GM19395 (cell line): ENCODE results near the gene IGF1R.

ENCODE experiments used
- ATAC-seq: cut with Tn5 transposase; IDR thresholded peaks from one replicate; pipeline ENCODE4 v1.9.1; 2021; ENCODE audit warnings: mild to moderate bottlenecking, moderate library complexity; ENCODE audit not compliant: unreplicated experiment

Gene IGF1R

GRCh38 chr15:98772895-98773294, 124.6 kb downstream of the IGF1R start:
- no peak for ATAC-seq

GRCh38 chr15:98773616-98774015, 125.3 kb downstream of the IGF1R start:
- no peak for ATAC-seq

DNA sequence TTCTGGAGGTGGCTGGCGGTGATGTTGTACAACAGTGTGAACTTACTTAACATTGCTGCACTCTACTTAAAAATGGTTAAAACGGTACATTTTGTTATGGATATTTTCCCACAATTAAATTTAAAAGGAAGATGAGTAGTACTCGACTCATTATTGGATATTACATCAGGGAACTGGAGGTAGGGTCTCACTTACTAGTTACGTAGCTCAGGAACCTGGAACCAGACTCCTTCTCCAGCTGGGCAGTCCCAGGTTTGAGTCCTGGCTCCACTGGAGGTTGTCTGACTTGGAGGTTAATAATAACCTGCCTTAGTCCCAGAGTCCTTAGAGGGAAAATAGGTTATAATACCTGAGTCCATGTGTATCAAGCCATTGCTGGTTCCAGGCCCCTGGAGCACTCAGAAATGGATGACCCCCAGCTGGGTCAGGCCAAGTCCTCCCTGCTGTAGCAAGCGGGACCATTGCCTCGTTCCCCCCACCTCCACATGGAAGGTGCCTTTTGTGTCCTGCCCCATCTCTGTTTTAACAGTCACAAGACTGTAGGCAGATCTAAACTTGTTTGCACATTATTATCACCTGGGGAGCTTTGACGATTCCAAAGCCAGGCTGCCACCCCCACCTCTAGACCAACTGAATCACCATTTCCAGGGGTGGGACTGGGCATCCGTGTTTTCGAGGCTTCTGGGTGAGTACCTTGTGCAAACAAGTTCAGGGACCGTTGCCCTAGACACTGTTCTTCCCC, 126.6 kb downstream of the IGF1R start:
- ATAC-seq, result no peak

- no peak for ATAC-seq
Measured at GRCh38 chr15:98775498-98776230, 127.3 kb downstream of the IGF1R start.

- peak; percentile 76 for ATAC-seq
Measured at GRCh38 chr15:98776607-98777281, 128.4 kb downstream of the IGF1R start.

DNA sequence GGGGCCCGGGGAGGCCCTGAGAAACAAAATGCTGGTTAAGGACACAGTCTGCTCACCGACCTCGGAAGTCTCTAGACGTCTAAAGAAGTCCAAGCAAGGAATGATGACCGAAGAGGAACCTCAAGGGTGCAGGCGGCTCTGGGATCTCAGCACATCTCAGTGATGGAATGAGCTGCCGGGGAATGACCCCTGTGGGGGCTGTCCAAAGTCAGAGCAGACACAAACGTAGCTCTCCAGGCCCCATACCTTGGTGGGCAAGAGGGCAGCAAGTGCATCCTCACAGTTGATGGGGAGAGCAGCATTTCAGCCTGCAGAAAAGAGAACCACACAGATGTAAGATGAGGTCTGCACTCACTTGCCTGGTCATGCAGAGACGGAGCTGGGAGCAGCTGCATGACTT, 129.1 kb downstream of the IGF1R start:
- ATAC-seq, result no peak

GRCh38 chr15:98778263-98778959, 130.1 kb downstream of the IGF1R start:
- no peak for ATAC-seq

DNA sequence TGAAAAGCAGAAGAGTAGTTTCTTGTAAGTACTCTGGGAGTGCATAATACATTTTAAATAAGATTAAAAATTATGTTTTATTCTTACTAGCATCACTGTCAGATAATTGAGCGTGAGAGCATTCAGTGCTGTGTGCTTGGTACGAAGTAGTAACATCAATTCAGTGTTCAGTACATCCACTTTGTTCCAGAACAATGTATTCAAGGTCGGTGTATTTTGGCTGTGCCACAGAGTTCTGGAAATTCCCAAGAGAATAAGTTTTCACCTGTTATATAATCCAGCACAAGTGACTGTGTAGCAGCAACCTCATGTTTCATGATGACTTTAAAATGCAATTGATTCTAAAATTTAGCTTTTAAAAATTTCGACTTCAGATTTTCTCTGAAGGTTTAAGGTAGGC, 130.6 kb downstream of the IGF1R start:
- ATAC-seq, result no peak

DNA sequence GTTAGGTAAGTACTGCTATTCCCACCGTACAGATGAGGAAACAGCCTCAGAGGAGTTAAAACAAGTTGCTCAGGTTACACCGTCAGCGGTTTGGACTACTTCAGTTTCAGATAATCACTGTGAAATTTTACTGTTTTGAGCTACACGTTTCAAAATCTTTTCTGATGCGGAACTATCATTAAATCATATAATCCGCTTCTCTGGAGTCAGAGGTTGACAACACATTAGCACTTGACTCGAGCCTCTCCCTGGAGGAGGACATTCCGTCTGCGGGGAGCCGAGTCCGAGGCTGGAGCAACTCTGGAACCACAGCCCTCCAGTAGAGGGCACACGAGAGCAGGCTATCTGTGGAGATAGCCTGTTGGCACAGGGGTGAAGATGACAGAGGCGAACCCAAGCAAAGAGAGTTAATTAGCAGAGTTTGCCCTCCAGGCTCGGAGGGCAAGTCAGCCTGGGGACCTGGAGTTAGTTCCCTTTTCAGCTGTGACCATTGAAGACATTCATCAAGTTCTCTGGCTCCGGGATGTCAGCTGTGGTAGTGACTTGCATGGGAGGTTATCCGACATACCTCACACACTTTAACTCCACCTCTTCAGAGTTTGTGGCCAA, 131.2 kb downstream of the IGF1R start:
- ATAC-seq, result peak; percentile 73

DNA sequence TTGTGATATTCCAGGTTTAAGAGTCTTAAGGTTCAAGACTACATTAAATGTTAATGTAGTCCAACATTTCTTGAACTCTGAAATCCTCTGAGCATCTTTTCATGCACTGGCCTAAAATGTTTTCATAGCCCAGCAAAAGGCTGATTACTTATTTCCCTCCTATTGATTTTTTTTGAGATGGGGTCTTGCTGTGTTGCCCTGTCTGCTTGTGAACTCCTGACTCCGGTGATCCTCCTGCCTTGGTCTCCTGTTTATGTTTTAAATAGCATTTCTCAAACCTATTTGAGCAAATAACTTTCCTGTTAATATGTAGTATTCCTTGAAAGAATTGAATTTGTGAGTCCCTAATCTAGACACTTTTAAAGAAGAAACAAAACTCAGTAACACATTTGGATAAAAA, 133.5 kb downstream of the IGF1R start:
- ATAC-seq, result no peak

DNA sequence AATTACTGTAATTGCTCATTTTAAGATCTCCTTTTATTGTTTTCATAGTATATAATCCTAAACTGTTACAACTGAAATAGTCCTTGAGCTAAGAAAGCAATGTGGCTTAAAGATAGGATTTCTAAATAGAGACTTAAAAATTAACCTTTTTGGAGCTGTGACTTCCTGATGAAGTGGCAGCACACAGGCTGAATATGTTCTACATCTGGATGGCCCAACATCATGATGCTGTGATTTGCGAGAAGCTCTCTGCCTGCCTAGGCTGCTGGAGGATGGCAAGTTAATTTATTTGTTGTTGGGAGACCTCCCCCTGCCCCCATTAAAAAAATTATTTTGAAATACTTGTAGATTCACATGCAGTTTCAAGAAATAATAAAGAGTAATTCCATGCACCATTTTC, 134.5 kb downstream of the IGF1R start:
- no peak for ATAC-seq

DNA sequence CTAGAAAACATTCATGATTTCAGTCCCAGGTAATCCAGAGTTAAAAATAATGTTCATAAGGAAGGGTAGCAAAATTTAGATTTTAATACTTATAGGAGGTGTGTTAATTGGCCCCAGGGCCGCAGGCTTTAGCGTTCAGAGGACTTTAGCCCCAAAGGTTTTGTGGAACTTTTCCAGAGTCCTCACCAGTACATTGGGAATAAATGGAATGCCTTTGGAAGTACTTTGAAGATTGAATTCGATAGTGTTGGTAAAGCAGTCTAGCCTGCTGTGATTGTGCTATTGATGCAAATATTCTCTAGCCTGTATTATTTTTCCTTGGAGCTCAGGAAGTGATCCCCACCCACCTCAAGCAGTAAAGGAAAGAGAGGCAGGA, 137.1 kb downstream of the IGF1R start:
- no peak for ATAC-seq

DNA sequence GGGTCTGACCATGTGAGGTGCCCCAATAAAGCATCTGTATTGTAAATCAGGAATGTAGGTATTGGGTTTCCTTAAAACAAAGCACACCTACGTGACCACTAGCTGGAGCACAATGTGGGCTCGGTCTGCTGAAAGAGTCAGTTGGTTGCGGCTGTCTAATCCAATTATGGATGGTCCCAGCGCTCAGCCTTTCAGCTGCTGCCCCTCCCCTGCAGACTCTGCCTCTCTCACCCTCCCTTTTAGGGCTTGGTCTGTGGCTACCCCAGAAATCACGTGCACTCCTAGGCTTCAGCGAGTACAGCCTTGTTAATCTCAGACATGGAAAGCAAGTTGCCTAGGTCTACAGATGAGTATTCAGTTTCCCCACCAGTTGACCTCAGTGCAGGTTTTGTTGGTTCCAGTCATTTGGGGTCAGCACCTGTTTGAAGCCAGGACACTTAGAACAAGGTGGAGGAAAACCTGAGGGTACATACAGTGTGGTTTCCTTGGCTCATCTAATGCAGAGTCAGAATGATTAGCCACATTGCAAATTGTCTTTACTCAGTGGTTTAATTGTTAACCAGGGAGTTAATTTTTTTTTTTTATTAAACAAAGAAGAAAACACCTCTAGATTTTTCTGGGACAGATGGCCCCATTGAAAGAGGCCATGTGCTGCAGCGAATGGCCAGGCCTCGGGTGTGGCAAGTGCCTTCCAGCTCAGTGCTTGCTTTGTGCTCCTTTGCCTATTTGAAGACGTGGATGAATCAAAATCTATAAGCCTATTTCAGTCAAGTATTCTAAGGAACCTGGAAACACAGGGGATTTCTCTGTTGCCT, 137.7 kb downstream of the IGF1R start:
- peak; percentile 90 for ATAC-seq

GRCh38 chr15:98786717-98787116, 138.4 kb downstream of the IGF1R start:
- peak; percentile 9 for ATAC-seq

GRCh38 chr15:98787194-98787593, 138.9 kb downstream of the IGF1R start:
- ATAC-seq, result no peak

DNA sequence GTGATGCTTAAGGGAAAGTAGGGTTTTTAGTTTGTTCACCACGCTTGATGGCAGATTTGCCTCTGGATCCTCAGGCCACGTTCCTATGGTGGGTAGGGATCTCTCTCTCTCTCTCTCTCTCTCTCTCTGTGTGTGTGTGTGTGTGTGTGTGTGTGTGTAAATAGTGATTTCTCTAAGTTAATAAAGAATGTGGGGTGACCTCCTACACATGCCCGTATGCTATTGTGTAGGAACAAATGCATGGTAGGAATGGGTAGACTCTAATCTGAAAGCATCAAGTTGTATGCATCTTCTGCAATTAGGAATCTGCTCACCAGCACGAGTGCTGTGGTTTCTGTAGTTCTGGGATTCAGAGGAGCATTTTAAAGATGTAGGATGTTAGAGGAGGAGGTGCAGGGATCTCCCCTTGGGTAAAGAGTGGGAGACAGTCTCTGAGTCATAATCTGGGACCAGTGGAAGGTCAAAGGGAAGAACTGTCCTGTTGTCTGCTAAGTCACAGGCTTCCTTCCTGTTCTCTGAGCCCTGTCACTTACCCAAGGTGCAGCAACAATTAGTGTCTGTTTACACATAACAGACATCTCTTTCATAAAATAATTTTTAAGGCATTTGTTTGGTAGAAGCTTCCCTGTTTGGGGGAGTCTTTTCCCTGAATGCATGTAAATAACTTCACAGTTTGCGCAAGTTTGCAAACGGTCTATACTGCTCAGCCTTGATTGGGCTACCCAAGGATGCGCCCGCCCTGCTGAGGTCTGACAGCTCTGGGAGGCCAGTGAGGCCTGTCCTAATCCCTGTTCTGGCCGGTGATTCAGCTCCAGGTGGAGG, 139.8 kb downstream of the IGF1R start:
- ATAC-seq, result no peak

DNA sequence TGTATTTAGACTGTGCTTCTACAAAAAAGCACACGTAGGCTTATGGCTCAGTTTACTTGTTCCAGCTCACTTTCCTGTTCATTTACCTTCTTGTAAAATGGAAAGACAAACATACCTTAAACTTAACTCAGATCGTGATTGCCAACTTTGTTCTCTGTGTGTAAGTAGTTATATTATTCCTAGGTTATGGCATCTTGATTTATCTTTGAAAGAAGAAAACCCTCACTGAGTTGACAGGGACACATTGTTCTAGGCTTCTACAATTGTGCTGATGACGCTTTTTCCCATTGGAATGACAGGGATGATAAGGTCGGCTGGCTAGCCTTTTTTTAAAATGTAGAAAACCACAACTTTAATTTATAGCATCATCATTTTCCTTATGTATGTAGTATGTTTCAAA, 140.7 kb downstream of the IGF1R start:
- no peak for ATAC-seq

DNA sequence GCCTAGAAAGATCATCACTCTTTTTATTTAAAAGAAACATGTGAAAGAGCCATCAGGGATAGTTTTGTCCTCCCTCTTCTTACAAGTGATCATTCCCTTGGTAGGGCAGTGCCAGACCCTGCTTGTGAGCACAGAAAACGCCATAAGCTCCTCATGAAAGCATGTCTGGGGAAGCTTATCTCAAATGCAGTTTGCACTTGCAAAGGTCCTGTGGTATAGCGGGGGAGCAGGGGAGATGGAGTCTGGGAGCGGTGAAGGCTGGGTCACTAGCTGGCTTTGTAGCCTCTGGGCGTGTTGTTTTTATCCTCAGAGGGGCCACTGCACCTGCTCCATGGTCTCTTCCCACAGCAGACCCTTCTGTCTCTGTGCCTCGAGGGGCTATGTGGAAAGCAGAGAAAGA, 141.9 kb downstream of the IGF1R start:
- ATAC-seq, result no peak

GRCh38 chr15:98791046-98791701, 142.8 kb downstream of the IGF1R start:
- ATAC-seq, result no peak
